HepG2 (cell line): ENCODE measurements around the gene TACC2.

ENCODE experiments used
- HNRNPLL ChIP-seq: fragments of 200-400 bp; formaldehyde crosslinking; IDR thresholded peaks from 2 replicates; pipeline ENCODE4 v1.6.1; 2017; ENCODE audit warnings: mild to moderate bottlenecking, low read depth, low read length; ENCODE audit not compliant: poor library complexity, severe bottlenecking
- POLR2A ChIP-seq, 2 experiments: IDR thresholded peaks; 2 replicates each; pipeline ENCODE4 v1.6.1; 2011; ENCODE audit warnings: low read depth in 2 of 2, low read length in 2 of 2, mild to moderate bottlenecking in 1 of 2, moderate library complexity in 1 of 2; ENCODE audit not compliant: insufficient read depth in 1 of 2
- POLR2AphosphoS2 ChIP-seq: IDR thresholded peaks from 2 replicates; pipeline ENCODE4 v1.6.1; 2011; ENCODE audit warnings: low read depth, low read length, improper control_type of control experiment
- SP1 ChIP-seq, 2 experiments: fragments of 450-650 bp in 1 of 2; sonication (generic) in 1 of 2; formaldehyde crosslinking in 1 of 2; IDR thresholded peaks; 2 replicates each; pipeline versions ENCODE4 v1.4.0 to v1.6.1; 2016 to 2020; ENCODE audit warnings: missing genetic modification reagents in 1 of 2
- SRSF4 ChIP-seq: fragments of 200-400 bp; formaldehyde crosslinking; IDR thresholded peaks from one replicate; pipeline ENCODE4 v1.6.1; 2018; ENCODE audit warnings: mild to moderate bottlenecking, low read depth, low read length, moderate library complexity; ENCODE audit not compliant: poor library complexity, severe bottlenecking
- TF ChIP-seq, protein P1 (sequence below): sonication (generic); formaldehyde crosslinking; IDR thresholded peaks from 2 replicates; pipeline ENCODE4 v1.5.0; 2020; ENCODE audit warnings: mild to moderate bottlenecking, missing genetic modification reagents, moderate library complexity
- TF ChIP-seq, protein P2 (sequence below): sonication (generic); formaldehyde crosslinking; IDR thresholded peaks from 2 replicates; pipeline ENCODE4 v1.4.0; 2020; ENCODE audit warnings: mild to moderate bottlenecking, missing genetic modification reagents
- TF ChIP-seq, protein P3 (sequence below): IDR thresholded peaks from 2 replicates; pipeline ENCODE4 v1.6.1; 2016; ENCODE audit warnings: low read depth, borderline replicate concordance
- TF ChIP-seq, protein P4 (sequence below): IDR thresholded peaks from 2 replicates; pipeline ENCODE4 v1.6.1; 2012; ENCODE audit warnings: low read length, improper control_type of control experiment
- TF ChIP-seq, protein P5 (sequence below), 2 experiments: sonication (generic) in 1 of 2; formaldehyde crosslinking in 1 of 2; IDR thresholded peaks; 2 replicates each; pipeline versions ENCODE4 v1.5.1 to v1.6.1; 2011 to 2020; ENCODE audit warnings: borderline replicate concordance in 1 of 2, low read depth in 1 of 2, low read length in 1 of 2, mild to moderate bottlenecking in 1 of 2, missing genetic modification reagents in 1 of 2, moderate library complexity in 1 of 2
- TF ChIP-seq, protein P6 (sequence below): sonication (generic); formaldehyde crosslinking; IDR thresholded peaks from 2 replicates; pipeline ENCODE4 v1.5.0; 2020; ENCODE audit warnings: missing genetic modification reagents, mild to moderate bottlenecking, borderline replicate concordance
- TF ChIP-seq, protein P7 (sequence below): sonication (generic); formaldehyde crosslinking; IDR thresholded peaks from 2 replicates; pipeline ENCODE4 v1.8.0; 2022; ENCODE audit warnings: mild to moderate bottlenecking, missing genetic modification reagents; ENCODE audit not compliant: insufficient replicate concordance

DNA sequence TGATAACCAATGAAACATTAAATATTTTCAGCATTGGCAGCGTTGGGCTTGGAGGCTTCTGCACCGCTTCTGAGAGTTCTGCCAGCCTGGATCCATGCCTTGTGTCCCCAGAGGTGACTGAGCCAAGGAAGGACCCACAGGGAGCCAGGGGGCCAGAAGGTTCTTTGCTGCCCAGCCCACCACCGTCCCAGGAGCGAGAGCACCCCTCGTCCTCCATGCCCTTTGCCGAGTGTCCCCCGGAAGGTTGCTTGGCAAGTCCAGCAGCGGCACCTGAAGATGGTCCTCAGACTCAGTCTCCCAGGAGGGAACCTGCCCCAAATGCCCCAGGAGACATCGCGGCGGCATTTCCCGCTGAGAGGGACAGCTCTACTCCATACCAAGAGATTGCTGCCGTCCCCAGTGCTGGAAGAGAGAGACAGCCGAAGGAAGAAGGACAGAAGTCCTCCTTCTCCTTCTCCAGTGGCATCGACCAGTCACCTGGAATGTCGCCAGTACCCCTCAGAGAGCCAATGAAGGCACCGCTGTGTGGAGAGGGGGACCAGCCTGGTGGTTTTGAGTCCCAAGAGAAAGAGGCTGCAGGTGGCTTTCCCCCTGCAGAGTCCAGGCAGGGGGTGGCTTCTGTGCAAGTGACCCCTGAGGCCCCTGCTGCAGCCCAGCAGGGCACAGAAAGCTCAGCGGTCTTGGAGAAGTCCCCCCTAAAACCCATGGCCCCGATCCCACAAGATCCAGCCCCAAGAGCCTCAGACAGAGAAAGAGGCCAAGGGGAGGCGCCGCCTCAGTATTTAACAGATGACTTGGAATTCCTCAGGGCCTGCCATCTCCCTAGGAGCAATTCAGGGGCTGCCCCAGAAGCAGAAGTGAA is 93.9 kb downstream of the TACC2 start:
- no peak for TF ChIP-seq SP1 (IDR thresholded peaks at IDR 0.05)
- TF ChIP-seq SP1 (CRISPR knock-in tag; IDR thresholded peaks at IDR 0.05), result no peak
- TF ChIP-seq, protein P1, sequence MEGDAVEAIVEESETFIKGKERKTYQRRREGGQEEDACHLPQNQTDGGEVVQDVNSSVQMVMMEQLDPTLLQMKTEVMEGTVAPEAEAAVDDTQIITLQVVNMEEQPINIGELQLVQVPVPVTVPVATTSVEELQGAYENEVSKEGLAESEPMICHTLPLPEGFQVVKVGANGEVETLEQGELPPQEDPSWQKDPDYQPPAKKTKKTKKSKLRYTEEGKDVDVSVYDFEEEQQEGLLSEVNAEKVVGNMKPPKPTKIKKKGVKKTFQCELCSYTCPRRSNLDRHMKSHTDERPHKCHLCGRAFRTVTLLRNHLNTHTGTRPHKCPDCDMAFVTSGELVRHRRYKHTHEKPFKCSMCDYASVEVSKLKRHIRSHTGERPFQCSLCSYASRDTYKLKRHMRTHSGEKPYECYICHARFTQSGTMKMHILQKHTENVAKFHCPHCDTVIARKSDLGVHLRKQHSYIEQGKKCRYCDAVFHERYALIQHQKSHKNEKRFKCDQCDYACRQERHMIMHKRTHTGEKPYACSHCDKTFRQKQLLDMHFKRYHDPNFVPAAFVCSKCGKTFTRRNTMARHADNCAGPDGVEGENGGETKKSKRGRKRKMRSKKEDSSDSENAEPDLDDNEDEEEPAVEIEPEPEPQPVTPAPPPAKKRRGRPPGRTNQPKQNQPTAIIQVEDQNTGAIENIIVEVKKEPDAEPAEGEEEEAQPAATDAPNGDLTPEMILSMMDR (CRISPR knock-in tag), result no peak
- TF ChIP-seq, protein P2, sequence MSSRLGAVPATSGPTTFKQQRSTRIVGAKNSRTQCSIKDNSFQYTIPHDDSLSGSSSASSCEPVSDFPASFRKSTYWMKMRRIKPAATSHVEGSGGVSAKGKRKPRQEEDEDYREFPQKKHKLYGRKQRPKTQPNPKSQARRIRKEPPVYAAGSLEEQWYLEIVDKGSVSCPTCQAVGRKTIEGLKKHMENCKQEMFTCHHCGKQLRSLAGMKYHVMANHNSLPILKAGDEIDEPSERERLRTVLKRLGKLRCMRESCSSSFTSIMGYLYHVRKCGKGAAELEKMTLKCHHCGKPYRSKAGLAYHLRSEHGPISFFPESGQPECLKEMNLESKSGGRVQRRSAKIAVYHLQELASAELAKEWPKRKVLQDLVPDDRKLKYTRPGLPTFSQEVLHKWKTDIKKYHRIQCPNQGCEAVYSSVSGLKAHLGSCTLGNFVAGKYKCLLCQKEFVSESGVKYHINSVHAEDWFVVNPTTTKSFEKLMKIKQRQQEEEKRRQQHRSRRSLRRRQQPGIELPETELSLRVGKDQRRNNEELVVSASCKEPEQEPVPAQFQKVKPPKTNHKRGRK (CRISPR knock-in tag), result no peak
- TF ChIP-seq, protein P3, sequence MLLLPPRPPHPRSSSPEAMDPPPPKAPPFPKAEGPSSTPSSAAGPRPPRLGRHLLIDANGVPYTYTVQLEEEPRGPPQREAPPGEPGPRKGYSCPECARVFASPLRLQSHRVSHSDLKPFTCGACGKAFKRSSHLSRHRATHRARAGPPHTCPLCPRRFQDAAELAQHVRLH, result no peak
- no peak for TF ChIP-seq SRSF4
- TF ChIP-seq POLR2AphosphoS2, result no peak
- no peak for TF ChIP-seq POLR2A (IDR thresholded peaks at IDR 0.05; ENCODE audit: insufficient read depth in 1 of 2, low read depth in 2 of 2, low read length in 2 of 2)
- TF ChIP-seq, protein P4, sequence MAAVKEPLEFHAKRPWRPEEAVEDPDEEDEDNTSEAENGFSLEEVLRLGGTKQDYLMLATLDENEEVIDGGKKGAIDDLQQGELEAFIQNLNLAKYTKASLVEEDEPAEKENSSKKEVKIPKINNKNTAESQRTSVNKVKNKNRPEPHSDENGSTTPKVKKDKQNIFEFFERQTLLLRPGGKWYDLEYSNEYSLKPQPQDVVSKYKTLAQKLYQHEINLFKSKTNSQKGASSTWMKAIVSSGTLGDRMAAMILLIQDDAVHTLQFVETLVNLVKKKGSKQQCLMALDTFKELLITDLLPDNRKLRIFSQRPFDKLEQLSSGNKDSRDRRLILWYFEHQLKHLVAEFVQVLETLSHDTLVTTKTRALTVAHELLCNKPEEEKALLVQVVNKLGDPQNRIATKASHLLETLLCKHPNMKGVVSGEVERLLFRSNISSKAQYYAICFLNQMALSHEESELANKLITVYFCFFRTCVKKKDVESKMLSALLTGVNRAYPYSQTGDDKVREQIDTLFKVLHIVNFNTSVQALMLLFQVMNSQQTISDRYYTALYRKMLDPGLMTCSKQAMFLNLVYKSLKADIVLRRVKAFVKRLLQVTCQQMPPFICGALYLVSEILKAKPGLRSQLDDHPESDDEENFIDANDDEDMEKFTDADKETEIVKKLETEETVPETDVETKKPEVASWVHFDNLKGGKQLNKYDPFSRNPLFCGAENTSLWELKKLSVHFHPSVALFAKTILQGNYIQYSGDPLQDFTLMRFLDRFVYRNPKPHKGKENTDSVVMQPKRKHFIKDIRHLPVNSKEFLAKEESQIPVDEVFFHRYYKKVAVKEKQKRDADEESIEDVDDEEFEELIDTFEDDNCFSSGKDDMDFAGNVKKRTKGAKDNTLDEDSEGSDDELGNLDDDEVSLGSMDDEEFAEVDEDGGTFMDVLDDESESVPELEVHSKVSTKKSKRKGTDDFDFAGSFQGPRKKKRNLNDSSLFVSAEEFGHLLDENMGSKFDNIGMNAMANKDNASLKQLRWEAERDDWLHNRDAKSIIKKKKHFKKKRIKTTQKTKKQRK, result no peak
- TF ChIP-seq, protein P5, sequence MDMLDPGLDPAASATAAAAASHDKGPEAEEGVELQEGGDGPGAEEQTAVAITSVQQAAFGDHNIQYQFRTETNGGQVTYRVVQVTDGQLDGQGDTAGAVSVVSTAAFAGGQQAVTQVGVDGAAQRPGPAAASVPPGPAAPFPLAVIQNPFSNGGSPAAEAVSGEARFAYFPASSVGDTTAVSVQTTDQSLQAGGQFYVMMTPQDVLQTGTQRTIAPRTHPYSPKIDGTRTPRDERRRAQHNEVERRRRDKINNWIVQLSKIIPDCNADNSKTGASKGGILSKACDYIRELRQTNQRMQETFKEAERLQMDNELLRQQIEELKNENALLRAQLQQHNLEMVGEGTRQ (IDR thresholded peaks at IDR 0.05; ENCODE audit: low read depth, low read length), result no peak
- TF ChIP-seq, protein P5 (CRISPR knock-in tag; IDR thresholded peaks at IDR 0.05; ENCODE audit: borderline replicate concordance), result no peak
- no peak for TF ChIP-seq HNRNPLL
- TF ChIP-seq, protein P6, sequence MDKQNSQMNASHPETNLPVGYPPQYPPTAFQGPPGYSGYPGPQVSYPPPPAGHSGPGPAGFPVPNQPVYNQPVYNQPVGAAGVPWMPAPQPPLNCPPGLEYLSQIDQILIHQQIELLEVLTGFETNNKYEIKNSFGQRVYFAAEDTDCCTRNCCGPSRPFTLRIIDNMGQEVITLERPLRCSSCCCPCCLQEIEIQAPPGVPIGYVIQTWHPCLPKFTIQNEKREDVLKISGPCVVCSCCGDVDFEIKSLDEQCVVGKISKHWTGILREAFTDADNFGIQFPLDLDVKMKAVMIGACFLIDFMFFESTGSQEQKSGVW, result no peak
- TF ChIP-seq, protein P7, sequence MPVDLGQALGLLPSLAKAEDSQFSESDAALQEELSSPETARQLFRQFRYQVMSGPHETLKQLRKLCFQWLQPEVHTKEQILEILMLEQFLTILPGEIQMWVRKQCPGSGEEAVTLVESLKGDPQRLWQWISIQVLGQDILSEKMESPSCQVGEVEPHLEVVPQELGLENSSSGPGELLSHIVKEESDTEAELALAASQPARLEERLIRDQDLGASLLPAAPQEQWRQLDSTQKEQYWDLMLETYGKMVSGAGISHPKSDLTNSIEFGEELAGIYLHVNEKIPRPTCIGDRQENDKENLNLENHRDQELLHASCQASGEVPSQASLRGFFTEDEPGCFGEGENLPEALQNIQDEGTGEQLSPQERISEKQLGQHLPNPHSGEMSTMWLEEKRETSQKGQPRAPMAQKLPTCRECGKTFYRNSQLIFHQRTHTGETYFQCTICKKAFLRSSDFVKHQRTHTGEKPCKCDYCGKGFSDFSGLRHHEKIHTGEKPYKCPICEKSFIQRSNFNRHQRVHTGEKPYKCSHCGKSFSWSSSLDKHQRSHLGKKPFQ, result no peak
